WERI-Rb-1 (cell line): ENCODE results near the gene UGP2.
"Not testable (repeated sequence)": the region's sequence is repeated elsewhere in the genome, so short reads cannot be mapped to it uniquely, and the experiment has no call there.

Experiments used
- DNase-seq: peaks from one replicate; pipeline ENCODE4 v3.0.0-alpha.2; 2020
- H3K27ac ChIP-seq: fragments of 250-450 bp; sonication (Bioruptor Pico); 2 replicates; pipeline ENCODE4 v1.5.1; 2020; ENCODE audit warnings: mild to moderate bottlenecking, moderate library complexity
- H3K27me3 ChIP-seq: fragments of 250-450 bp; sonication (Bioruptor Pico); 2 replicates; pipeline ENCODE4 v1.5.1; 2021; ENCODE audit warnings: mild to moderate bottlenecking, low read depth, moderate library complexity; ENCODE audit not compliant: insufficient read depth, severe bottlenecking
- H3K36me3 ChIP-seq: fragments of 250-450 bp; sonication (Bioruptor Pico); 2 replicates; pipeline ENCODE4 v1.5.1; 2020; ENCODE audit warnings: mild to moderate bottlenecking, moderate library complexity
- H3K4me3 ChIP-seq: 2 replicates; pipeline ENCODE4 v1.5.1; 2011; ENCODE audit warnings: low read depth, mild to moderate bottlenecking, control low read depth, low read length
- H3K9me3 ChIP-seq: fragments of 250-450 bp; sonication (Bioruptor Pico); 2 replicates; pipeline ENCODE4 v1.5.1; 2021; ENCODE audit warnings: mild to moderate bottlenecking, moderate library complexity; ENCODE audit not compliant: severe bottlenecking
- TF ChIP-seq, protein P1 (sequence below): IDR thresholded peaks from 2 replicates; pipeline ENCODE4 v1.5.1; 2011; ENCODE audit warnings: low read depth, mild to moderate bottlenecking, control low read depth, inconsistent platforms, low read length

Gene UGP2

DNA sequence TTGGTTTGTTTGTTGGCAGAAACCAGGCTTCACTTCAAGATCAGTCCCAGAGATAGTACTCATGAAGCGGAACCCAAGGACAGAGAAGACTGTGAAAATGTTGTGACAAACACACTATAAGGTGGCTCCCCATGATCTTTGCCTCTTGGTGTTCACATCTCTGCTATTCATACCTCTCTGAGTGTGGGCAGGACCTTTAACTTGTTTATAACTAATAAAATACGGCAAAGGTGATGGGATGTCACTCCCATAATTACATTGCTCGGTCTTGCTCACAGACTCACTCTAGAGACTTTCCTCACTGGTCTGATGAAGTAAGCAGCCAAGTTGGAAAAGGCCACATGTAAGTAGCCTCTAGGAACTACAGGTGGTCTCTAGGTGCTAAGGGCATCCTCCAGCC is 30.6 kb upstream of the UGP2 start:
- H3K4me3 ChIP-seq, result no peak overlapping the region
- H3K36me3 ChIP-seq, result no peaks in the 10 kb centered on the region
- no peaks in the 10 kb centered on the region for H3K27me3 ChIP-seq
- no peak overlapping the region for H3K27ac ChIP-seq
- no peak for DNase-seq
- H3K9me3 ChIP-seq, result peaks cover 18% of the 10 kb centered on the region
- TF ChIP-seq, protein P1, sequence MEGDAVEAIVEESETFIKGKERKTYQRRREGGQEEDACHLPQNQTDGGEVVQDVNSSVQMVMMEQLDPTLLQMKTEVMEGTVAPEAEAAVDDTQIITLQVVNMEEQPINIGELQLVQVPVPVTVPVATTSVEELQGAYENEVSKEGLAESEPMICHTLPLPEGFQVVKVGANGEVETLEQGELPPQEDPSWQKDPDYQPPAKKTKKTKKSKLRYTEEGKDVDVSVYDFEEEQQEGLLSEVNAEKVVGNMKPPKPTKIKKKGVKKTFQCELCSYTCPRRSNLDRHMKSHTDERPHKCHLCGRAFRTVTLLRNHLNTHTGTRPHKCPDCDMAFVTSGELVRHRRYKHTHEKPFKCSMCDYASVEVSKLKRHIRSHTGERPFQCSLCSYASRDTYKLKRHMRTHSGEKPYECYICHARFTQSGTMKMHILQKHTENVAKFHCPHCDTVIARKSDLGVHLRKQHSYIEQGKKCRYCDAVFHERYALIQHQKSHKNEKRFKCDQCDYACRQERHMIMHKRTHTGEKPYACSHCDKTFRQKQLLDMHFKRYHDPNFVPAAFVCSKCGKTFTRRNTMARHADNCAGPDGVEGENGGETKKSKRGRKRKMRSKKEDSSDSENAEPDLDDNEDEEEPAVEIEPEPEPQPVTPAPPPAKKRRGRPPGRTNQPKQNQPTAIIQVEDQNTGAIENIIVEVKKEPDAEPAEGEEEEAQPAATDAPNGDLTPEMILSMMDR, result no peak

DNA sequence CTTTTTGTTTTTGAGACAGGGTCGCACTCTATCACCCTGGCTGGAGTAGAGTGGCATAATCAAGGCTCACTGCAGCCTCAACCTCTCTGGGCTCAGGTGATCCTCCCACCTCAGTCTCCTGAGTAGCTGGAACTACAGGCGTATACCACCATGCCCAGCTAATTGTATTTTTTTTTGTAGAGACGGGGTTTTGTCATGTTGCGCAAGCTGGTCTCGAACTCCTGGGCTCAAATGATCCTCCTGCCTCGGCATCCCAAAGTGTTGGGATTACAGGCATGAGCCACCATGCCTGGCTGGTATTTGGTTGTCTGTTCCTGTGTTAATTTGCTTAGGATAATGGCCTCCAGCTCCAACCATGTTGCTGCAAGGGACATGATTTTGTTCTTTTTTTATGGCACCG is 29.8 kb upstream of the UGP2 start:
- H3K27me3 ChIP-seq, H3K27ac ChIP-seq, H3K4me3 ChIP-seq, H3K36me3 ChIP-seq, DNase-seq: not testable (repeated sequence)
- H3K9me3 ChIP-seq, result peaks cover 13% of the 10 kb centered on the region

DNA sequence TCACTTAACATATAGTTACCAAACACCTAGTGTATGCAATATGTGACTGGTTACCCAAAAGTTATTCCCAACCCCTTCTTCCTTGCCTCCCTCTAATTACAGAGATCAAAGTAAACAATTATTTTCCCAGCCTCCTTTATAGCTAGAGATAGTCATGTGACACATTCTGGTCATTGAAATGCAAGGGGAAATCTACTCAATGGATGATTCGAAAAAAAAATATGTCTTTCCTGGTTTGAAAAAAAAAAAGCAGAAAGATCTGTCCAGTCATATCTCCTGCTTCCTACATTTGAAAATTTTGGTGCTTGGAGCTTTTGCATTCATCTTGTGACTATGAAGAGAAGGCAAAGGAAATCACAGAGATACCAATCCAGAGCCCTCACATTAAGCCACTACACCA is 27.6 kb upstream of the UGP2 start:
- TF ChIP-seq, protein P1, result no peak
- H3K9me3 ChIP-seq, result no peaks in the 10 kb centered on the region

DNA sequence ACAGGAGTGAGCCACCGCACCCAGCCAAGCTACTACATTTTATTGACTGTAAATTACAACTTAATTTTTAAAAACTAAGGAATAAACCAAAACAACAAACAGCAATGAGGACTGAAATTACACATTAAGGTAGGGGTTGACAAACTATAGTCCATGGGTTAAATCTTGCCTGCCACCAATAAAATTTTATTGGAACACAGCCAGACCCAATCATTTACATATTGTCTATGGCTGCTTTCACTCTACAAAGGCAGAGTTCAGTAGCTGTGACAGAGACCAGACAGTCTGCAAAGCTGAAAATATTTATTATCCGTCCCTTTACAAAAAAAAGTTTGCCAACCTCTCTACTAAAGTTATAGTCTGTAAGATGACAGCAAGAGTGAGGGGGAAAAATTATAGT is 24.3 kb upstream of the UGP2 start:
- H3K27ac ChIP-seq, result no peak overlapping the region
- H3K36me3 ChIP-seq, result no peaks in the 10 kb centered on the region

More for the DNA sequence above, 27.6 kb upstream of the UGP2 start:
- no peaks in the 10 kb centered on the region for H3K36me3 ChIP-seq
- no peak overlapping the region for H3K4me3 ChIP-seq
- H3K27me3 ChIP-seq, result no peaks in the 10 kb centered on the region
- no peak overlapping the region for H3K27ac ChIP-seq
- no peak for DNase-seq

DNA sequence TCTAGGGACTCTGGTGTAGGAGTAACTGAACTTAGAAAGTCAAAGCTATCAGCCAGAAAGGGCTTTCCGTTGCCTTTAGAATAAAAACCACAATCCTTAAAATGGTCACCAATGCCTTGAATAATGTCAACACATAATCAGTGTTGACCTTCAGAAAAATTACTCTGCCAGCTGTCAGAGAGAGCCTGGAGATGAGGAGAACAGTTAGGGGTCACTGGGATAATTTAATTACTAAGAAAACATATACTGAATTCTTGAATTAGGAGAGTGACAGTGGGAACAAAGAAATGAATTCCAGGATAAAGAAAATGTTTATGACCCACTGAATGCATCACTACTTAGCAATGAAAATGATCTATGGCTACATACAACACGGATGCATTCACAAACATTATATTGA is 23.4 kb upstream of the UGP2 start:
- H3K27ac ChIP-seq, result no peak overlapping the region
- no peak overlapping the region for H3K4me3 ChIP-seq
- H3K9me3 ChIP-seq, result no peaks in the 10 kb centered on the region
- no peaks in the 10 kb centered on the region for H3K36me3 ChIP-seq
- no peaks in the 10 kb centered on the region for H3K27me3 ChIP-seq
- no peak for DNase-seq
- TF ChIP-seq, protein P1, result no peak

More for the DNA sequence above, 24.3 kb upstream of the UGP2 start:
- Histone ChIP-seq H3K9me3 (no peaks in the 10 kb centered on the region), H3K27me3 (no peaks in the 10 kb centered on the region), H3K4me3 (no peak overlapping the region)
- TF ChIP-seq, protein P1, result no peak
- no peak for DNase-seq

DNA sequence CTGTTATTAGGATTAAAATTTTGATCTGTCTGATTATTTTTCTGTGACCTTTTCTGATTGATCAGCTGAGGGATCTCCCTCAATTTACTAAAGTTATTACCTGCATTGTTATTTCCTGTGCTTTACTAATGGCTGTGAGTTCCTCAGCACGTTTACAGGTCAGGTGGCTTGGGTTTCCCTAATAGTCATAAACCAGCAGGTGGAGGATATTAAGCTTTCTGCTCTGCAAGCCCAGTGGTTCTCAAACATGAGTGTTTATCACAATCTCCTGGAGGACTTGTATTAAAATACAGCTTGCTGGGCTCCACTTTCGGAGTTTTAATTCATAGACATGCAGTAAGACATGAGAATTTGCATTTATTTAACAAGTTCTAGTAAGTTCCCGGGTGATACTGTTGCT is 22.4 kb upstream of the UGP2 start:
- Histone ChIP-seq H3K36me3 (no peaks in the 10 kb centered on the region), H3K4me3 (no peak overlapping the region), H3K27me3 (no peaks in the 10 kb centered on the region), H3K27ac (no peak overlapping the region), H3K9me3 (no peaks in the 10 kb centered on the region)
- DNase-seq, result no peak
- TF ChIP-seq, protein P1, result no peak
